GM19452 (cell line): ENCODE results near the gene ARF3.
A peak's percentile ranks its signal among the peaks of the same experiment; 100 is the strongest.

ENCODE experiments used
- ATAC-seq: cut with Tn5 transposase; IDR thresholded peaks from one replicate; pipeline ENCODE4 v1.9.1; 2021; ENCODE audit not compliant: unreplicated experiment

The ARF3 gene

DNA sequence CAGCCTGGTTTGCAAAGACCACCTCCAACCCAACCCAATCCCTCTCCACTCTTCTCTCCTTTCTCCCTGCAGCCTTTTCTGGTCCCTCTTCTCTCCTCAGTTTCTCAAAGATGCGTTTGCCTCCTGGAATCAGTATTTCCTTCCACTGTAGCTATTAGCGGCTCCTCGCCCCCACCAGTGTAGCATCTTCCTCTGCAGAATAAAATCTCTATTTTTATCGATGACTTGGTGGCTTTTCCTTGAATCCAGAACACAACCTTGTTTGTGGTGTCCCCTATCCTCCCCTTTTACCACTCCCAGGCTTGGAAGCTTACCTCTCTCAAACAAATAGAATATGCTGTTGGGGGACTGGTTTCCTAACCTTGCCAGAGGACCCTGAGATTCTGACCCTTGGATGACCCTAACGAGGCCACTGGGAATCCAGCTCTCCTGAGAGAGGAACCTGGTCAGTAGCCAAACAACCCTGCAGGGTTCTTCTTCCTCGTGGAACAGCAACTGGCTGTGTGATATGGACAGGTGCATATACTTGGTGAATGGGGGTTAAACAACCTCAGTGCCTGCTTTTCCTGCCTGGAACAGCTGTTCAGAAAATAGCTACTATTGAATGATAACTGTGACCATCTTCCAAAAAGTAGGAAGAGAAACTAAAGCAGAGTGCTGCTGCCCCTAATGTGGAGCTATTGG lies 25.3 kb upstream of the ARF3 start:
- ATAC-seq: no peak

DNA sequence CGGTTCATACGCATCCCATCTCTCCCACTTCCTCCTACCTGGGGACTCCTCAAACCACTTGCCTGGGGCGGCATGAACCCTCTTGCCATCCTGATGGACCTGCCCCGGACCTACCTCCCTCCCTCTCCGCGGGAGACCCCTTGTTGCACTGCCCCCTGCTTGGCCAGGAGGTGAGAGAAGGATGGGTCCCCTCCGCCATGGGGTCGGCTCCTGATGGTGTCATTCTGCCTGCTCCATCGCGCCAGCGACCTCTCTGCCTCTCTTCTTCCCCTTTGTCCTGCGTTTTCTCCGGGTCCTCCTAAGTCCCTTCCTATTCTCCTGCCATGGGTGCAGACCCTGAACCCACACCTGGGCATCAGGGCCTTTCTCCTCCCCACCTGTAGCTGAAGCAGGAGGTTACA lies 24.5 kb upstream of the ARF3 start:
- no peak for ATAC-seq

DNA sequence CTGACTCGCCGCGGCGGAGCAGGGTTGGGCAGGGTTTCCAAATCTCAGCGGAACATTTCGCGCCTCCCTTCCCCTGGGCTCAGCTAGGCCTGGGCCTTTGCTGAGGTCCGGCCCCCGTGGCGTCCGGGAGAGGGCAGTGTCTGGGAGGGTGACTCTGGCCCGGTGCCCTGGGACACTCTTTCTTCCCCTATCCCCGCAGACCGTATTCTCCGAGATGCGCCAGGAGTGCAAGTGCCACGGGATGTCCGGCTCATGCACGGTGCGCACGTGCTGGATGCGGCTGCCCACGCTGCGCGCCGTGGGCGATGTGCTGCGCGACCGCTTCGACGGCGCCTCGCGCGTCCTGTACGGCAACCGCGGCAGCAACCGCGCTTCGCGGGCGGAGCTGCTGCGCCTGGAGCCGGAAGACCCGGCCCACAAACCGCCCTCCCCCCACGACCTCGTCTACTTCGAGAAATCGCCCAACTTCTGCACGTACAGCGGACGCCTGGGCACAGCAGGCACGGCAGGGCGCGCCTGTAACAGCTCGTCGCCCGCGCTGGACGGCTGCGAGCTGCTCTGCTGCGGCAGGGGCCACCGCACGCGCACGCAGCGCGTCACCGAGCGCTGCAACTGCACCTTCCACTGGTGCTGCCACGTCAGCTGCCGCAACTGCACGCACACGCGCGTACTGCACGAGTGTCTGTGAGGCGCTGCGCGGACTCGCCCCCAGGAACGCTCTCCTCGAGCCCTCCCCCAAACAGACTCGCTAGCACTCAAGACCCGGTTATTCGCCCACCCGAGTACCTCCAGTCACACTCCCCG lies 23.9 kb upstream of the ARF3 start:
- ATAC-seq: no peak

DNA sequence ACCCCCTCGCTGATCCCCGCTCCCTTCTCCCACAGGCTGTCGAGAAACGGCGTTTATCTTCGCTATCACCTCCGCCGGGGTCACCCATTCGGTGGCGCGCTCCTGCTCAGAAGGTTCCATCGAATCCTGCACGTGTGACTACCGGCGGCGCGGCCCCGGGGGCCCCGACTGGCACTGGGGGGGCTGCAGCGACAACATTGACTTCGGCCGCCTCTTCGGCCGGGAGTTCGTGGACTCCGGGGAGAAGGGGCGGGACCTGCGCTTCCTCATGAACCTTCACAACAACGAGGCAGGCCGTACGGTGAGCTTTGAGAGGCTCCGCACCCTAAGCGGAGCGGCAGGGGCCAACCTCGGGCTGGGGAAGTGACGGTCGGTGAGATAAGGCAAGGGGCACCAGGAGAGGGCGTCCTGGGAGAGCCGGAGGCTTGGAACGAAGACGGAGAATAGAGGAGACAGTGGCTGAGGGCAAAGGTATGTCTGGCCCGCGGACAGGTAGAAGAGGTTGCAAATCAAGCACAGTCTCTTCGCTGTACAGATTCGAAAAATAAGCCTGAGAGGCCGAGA lies 23.2 kb upstream of the ARF3 start:
- no peak for ATAC-seq

DNA sequence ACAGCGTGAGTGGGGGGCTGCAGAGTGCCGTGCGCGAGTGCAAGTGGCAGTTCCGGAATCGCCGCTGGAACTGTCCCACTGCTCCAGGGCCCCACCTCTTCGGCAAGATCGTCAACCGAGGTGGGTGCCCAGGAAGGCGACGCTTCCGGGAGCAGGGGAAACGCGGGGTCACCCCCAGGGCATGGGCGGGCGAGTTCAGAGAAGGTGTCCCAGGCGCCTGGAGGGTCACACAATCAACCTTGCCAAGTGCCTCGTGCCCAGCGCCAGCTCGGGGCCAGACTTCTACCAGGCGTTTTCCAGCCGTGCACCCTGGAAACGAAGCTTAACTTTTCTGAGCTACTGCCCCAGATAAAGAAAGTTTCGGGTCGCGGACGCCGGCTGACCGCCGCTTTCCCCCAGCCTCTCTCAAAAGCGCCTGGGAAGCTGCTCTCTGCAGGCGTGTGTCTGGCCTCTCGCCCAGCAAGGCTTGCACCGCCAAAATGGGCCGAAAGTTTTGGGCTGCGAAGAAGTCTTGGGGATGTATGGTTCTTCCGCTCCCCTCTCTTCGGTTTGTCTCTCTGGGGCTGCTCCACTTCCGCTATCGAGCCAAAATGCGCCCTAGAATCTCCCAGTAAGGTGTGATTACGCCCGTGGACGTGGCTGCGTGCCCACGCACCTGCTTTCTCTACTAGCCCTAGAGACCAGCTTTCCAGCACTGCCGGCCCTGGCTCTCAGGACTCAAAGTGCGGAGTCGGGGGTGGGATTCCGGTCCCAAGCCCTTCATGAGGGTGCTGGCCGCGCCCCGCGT lies 22.5 kb upstream of the ARF3 start:
- no peak for ATAC-seq

DNA sequence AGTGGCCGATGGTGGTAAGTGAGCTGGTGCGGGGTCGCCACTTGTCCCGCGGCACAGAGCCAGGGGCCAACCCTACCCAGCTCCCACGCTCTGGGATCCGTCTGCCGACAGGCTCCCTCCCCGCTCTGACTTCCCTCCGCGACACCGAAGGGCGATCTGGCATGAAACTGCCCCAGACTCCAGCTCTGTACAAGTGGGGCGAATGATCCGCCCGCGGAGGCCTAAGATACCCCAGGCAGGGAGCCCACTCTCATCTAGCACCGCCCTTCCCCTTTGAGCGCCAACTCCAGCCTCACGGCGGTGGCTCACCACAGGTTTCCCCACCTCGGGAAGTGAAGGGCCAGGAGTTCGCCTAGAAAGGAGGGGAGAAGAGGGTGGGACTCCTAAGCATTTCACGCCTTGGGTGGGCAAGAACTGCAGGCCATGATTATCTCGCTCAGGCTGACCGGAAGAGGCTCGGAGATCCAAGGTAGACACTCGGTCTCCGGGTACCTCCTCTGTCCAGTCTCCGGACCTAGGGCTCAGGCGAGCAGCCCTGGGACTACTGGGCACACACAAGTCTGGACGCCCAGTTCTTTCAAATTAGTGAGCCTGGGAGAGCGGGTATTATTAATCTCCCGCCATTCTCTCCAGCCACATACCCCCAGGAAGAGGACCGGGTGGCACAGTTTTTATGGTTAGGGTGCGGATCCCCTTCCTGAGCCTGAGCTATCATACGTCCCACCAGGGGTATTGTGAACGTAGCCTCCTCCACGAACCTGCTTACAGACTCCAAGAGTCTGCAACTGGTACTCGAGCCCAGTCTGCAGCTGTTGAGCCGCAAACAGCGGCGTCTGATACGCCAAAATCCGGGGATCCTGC lies 21.7 kb upstream of the ARF3 start:
- ATAC-seq: no peak

DNA sequence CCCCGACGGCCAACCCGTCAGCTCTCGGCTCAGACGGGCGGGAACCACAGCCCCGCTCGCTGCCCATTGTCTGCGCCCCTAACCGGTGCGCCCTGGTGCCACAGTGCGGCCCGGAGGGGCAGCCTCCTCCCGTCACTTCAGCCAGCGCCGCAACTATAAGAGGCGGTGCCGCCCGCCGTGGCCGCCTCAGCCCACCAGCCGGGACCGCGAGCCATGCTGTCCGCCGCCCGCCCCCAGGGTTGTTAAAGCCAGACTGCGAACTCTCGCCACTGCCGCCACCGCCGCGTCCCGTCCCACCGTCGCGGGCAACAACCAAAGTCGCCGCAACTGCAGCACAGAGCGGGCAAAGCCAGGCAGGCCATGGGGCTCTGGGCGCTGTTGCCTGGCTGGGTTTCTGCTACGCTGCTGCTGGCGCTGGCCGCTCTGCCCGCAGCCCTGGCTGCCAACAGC lies 21.0 kb upstream of the ARF3 start, which contains the start of gene WNT1:
WNT1 (plus strand) TSS at position 32 of the 450 bp plus-strand sequence; CDS start at position 361, 329 bp downstream.
- ATAC-seq: peak; percentile 9

DNA sequence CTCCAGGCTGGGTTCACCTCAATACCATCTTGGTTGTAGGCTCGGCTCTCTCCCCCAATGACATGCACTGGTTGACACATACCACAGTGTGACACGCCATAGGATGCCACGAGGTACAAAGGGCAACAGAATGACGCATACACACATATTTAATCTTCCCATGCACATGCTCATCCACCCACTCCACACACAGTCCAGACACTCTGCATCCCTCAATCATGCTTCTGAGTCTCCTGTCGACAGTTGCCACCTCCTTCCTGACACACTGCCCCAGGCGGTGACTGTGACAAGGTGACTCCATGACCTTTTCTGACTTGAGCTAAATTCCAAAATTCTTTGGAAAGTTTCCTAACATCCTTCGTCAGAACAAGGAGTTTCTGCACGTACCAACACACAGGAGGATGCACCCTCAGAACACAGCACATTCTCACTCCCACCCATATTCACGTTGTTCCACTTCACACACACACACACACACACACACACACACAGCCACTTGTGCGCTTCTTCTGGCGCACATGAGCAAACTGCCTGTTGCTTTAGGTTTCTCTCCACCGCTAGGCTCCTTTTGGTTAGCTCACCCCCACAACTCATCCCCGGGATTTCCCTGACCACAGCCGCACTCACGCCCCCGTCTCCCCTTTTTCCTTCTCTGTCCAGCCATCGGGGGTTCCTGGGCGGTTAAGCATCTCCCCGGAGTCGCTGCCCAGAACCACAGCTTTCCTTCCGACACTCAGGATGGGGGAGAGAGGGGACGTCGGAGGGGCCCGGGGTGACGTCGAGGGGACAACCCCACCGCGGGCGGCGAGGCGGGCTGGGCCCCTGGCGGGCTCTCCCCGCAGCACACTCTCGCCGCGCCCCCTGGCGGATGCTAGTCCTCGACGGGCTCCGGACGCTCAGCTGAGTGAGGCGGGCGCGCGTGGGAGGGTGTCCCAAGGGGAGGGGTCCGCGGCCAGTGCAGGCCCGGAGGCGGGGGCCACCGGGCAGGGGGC lies 20.3 kb upstream of the ARF3 start:
- peak; percentile 61 for ATAC-seq

DNA sequence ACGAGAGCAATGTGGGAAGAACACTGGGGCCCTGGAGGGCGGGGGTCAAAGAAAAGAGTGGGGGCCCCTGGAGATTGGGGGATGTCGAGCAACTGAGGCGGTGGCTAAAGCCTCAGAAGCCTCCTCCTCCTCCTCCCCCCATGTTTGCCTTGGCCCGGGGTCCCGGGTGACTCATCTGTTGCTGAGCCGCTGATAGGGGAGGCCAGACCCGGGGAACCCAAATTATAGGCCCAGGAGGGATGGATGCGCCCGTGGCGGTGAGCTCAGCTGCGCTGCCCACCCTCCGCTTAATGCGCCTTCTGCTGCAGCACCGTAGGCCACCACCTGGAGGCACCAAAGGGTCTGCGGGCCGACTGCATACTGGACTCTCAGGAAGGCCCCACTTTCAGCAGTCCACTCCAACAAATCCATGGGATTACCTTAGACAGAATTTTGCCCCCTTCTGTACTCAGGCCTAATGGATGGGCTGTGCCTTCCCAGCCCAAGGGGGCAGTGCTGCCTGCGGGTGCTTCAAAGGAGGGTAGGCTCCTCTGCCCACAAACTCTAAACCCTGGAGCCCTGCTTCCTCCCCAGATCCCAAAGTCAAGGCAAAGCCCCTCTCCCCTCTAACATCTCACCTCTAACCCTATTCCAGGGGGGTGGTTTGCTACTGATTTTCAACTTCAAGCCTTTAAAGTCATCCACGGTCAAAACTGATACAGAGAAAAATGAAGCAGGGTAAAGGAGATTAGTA lies 16.8 kb upstream of the ARF3 start:
- ATAC-seq: no peak

DNA sequence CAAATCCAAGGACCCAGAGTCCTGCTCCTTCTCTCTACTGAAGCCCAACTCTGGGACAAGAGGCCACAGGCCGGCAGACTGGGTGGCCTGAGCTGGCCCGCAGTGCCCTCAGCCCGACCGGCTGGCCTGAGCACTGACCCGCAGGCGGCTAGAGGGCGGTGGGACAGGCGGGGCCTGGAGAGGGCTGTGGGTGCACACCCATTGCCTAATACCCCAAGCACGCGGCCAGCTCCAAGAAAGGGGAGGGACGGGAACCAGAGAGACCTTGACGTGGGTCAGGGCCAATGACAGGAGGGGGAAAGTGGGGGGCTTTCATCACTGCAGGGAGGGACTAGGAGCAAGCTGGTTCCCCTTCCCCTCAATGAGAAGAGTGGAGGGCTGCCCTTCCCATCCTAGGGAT lies 16.2 kb upstream of the ARF3 start:
- no peak for ATAC-seq

DNA sequence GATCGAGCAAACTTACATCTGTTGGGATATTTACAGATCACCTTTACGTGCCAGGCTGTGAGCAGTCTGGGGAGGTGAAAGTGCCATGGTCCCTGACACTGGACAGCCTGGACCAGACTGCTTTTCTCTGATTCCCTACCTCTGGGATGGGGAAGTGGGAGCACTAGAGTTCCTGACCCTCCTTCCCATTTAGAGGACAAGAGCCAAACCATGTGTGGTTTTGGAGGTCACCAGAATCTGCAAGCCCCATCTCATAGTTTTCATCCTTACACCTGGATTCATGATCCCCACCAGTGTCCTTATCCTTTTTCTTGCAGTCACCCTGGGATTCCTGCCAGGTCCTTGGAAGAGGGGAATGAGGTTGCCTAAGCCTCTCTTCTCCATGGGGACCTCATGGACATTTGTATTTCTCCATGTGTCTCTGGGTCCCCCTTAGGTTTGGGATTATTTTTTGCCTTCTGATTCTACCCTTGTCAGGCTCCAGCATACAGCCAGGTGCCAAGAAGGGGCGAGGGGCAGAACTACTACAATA lies 15.7 kb upstream of the ARF3 start:
- ATAC-seq: no peak

DNA sequence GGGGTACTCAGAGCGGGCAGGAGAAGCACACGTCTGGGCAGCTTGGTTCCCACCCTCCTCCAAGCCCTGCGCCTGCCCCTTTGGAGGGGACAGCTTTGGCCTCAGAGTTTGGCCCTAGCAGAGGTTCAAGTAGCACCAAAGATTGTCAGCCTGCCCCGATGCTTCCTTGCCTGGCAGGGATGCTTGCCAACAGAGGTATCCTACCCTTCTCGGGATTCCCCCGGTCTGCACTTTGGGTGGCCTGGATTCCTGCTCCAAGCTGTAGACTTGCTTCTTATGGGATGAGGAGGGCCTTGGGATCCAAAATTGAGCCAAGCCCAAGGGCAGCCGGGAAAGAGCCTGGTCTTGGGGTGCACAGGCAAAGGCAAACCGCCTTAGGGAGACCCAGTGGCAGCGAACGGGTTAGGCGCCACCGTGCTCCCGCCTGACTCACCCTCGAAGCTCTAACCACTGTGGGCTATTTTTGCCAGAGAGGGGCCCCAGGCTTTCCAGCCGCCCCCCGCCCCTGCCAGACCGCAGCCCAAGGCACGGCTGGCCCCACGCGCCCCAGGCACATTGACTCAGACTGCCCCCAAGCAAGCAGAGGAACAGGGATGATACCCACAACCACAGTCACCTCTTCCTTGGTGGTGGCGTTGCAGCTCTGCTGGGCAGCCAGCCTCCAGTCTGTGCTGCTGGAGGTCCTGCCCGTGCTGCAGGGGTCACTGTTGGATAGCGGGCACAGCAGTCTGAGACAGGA lies 15.1 kb upstream of the ARF3 start:
- ATAC-seq: no peak

DNA sequence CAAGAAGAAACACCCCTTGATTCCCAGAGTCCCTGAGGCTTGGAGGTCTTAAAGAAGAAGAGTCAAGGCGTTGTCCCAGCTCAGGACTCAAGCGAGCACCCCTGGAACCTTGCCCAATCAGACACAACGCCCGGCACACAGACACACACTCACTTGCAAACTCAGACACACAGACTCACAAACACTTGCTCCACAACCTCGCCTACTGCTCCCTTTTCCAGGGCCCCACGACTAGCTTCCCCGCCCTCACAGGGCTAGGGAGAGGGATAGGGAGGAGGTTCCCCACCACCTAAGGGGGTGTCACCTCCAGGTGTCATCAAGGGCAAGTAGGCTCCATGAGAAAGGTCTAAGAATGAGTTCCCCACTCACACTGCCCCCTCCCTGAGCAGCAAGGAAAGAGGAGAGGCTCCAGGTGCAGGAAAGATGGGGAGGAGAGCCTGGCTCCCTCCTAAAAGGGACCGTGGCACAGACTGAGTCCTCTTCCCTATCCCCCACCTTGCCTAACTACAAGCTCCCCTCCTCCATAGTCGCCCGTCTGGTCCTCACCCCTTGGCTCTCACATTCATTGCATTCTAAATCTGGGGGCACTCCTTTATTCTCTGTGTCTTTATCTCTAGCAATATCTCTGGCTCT lies 13.5 kb upstream of the ARF3 start:
- ATAC-seq: no peak

DNA sequence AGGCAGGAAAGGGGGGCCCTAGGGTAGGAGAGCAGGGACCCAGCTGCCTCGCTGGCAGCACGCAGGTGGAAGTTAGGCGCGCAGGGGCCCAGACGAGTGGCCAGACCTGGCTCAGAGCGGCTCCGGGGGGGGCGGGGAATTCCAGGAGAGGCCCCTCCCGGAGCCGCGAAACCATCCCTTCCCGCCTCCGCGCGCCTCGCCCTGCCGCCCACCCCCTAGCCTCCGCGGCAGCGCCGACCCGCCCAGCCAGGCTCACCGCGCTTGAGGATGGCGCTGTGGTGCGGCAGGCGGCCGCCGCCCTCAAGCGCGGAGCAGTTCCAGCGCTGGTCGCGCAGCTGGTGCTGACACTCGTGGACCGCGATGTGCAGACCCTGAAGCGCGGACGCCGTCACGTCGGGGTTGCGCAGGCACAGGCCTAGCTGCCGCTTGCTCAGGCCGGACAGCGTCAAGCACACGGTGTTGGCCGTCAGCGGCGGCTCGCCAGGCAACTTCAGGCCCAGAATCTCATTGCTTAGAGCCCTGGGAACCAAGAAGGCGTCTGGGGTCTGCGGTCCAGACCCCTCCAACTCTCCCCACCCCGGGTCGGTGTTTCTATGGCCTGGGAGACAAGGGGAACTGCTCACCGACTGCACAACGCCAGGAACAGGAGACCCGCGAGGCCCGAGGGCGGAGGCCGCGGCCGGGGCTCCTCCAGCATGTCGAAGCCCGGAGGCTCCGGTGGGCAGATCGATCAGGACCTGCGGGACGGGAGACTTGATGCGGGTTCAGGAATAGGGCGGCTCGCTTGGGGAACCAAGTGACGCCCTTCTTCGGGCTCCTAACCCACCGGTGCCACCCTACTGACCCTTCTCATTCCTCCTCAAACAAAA lies 12.8 kb upstream of the ARF3 start:
- ATAC-seq: no peak

DNA sequence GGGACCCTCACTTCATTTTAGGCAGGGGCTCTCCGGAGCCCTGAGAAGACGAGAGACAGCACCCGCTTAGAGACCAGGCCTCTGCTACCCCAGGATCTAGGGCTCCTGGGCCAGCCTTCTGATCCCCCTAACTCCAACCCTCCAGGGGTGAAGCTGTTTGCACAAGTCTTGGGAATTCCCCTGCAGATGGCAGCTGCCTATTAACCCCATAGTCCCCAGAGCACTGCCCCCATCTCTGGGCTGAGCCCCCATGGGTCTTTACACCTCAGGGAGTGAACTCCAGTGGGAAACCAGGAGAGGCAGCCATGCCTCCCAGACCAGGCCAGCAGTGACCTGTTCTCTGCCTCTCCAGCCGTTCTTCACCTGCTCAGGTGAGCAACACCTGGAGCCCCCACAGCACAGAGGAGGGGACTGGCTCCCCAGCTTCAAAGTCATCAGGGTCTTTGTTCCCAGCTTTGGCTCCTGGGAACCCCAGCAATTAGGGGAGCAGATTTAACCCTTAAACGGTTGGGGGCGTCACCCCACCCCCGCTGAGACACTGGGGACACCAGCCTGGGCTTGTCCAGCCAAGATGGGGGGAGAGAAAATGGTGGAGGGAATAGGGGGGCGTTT lies 12.0 kb upstream of the ARF3 start:
- ATAC-seq: no peak

DNA sequence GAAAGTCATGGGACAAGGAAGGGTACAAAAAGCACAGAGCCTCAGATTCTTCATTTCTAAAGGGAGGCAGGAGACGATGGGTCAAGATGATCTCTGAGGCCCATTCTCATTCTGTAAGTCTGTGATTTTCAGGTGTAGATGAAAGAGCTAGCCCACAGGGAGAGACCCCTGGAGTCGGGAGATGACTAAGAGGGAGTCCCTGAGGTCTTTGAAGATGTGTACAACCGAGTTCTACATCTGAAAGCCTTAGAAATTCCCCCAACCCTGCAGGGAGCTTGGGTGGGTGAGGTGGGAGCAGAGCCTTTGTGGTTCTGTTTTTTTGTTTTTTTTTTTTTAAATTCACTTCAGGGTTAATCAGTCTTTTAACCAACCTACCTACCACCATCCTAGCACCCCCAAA lies 11.2 kb upstream of the ARF3 start:
- no peak for ATAC-seq
